WERI-Rb-1 (cell line): ENCODE measurements around the gene EXOC8.
A peak's percentile ranks its signal among the peaks of the same experiment; 100 is the strongest.

ENCODE experiments used
- DNase-seq: peaks from one replicate; pipeline ENCODE4 v3.0.0-alpha.2; 2020
- H3K27ac ChIP-seq: fragments of 250-450 bp; sonication (Bioruptor Pico); 2 replicates; pipeline ENCODE4 v1.5.1; 2020; ENCODE audit warnings: mild to moderate bottlenecking, moderate library complexity
- H3K27me3 ChIP-seq: fragments of 250-450 bp; sonication (Bioruptor Pico); 2 replicates; pipeline ENCODE4 v1.5.1; 2021; ENCODE audit warnings: mild to moderate bottlenecking, low read depth, moderate library complexity; ENCODE audit not compliant: insufficient read depth, severe bottlenecking
- H3K36me3 ChIP-seq: fragments of 250-450 bp; sonication (Bioruptor Pico); 2 replicates; pipeline ENCODE4 v1.5.1; 2020; ENCODE audit warnings: mild to moderate bottlenecking, moderate library complexity
- H3K4me3 ChIP-seq: 2 replicates; pipeline ENCODE4 v1.5.1; 2011; ENCODE audit warnings: low read depth, mild to moderate bottlenecking, control low read depth, low read length
- H3K9me3 ChIP-seq: fragments of 250-450 bp; sonication (Bioruptor Pico); 2 replicates; pipeline ENCODE4 v1.5.1; 2021; ENCODE audit warnings: mild to moderate bottlenecking, moderate library complexity; ENCODE audit not compliant: severe bottlenecking
- TF ChIP-seq, protein P1 (sequence below): IDR thresholded peaks from 2 replicates; pipeline ENCODE4 v1.5.1; 2011; ENCODE audit warnings: low read depth, mild to moderate bottlenecking, control low read depth, inconsistent platforms, low read length

The EXOC8 gene

DNA sequence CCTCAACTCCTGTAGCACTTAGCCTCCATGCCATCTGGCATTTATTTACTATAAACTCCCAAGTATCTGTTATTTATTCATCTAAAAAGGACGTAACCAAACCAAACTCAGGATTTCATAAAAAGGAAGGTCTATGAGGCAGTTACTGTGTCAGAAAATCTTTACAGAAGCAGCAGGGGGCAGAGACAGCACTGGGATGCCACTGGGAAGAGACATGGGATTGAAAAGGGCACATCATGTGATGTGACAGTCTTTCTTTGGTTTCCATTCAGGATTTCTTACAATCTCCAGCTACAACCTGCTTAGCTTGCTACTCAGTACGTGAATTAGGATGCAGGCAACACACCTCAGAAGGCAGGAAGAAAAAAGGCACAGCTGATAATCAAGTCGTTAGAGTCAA, 31.6 kb upstream of the EXOC8 start:
- TF ChIP-seq, protein P1, sequence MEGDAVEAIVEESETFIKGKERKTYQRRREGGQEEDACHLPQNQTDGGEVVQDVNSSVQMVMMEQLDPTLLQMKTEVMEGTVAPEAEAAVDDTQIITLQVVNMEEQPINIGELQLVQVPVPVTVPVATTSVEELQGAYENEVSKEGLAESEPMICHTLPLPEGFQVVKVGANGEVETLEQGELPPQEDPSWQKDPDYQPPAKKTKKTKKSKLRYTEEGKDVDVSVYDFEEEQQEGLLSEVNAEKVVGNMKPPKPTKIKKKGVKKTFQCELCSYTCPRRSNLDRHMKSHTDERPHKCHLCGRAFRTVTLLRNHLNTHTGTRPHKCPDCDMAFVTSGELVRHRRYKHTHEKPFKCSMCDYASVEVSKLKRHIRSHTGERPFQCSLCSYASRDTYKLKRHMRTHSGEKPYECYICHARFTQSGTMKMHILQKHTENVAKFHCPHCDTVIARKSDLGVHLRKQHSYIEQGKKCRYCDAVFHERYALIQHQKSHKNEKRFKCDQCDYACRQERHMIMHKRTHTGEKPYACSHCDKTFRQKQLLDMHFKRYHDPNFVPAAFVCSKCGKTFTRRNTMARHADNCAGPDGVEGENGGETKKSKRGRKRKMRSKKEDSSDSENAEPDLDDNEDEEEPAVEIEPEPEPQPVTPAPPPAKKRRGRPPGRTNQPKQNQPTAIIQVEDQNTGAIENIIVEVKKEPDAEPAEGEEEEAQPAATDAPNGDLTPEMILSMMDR: peak; percentile 9; the same call in 1 of the 2 replicates
- no peaks in the 10 kb centered on the region for H3K27me3 ChIP-seq
- no peak overlapping the region for H3K27ac ChIP-seq
- no peaks in the 10 kb centered on the region for H3K9me3 ChIP-seq
- no peak for DNase-seq
- no peaks in the 10 kb centered on the region for H3K36me3 ChIP-seq
- H3K4me3 ChIP-seq: no peak overlapping the region

DNA sequence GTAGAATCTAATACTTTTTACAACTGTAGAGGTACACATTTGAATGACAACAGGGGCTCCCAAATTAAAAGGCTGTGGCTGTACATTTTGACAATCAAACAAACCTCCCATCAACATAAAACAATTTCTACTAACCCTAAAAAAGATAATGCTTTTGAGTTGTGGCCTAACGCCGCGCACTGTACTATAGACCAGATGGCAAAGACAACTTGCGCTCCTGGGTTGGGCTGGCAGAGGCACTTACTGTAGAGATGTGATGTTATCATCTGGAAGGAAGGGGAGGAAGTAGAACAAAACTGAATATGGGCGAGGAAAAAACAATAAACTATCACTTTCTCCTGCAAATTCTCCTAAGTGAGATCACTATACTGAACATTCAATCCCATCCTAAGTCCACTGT, 26.5 kb upstream of the EXOC8 start:
- TF ChIP-seq, protein P1: no peak
- no peak for DNase-seq
- Histone ChIP-seq H3K27me3 (no peaks in the 10 kb centered on the region), H3K36me3 (no peaks in the 10 kb centered on the region; the same call in 1 of the 2 replicates), H3K4me3 (no peak overlapping the region), H3K27ac (no peak overlapping the region), H3K9me3 (no peaks in the 10 kb centered on the region)

DNA sequence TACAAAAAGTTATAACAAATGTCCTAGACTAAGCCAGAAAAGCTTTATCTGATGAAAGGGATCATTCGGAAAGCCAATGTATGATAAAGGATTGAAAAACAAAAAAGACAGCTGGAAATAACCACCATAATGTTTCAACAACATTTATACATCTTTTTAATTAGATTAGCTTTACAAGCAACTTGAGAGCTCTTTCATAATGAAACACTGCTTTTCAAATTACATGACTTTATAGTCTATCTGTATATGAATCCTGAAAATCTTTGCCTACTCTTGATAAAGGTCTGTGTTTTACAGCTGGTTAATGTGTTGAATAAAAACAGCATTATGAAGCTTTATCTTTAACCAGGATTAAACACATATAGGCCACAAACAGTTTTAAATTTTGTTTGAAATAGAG, 26.0 kb upstream of the EXOC8 start:
- H3K27ac ChIP-seq: no peak overlapping the region
- H3K27me3 ChIP-seq: no peaks in the 10 kb centered on the region
- H3K36me3 ChIP-seq: no peaks in the 10 kb centered on the region; the same call in 1 of the 2 replicates
- DNase-seq: no peak
- TF ChIP-seq, protein P1: no peak
- H3K9me3 ChIP-seq: no peaks in the 10 kb centered on the region
- H3K4me3 ChIP-seq: no peak overlapping the region

DNA sequence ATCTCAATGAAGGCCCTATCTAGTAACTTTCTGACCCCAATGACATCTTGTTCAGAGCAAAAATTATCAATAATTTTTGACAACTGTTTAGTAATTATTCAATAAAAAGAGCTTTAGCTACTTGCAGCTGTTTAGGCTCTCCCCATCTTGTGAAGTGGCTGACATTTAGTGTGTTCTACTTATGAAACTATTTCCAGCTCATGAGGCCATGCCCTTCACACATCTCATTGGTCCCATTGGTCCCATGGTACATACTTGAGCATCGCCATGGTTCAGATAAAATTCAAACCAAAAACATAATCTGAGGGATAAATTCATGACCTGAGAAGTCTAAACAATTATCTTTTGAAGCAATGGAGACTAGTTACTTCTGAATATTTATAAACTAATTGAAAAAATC, 24.7 kb upstream of the EXOC8 start:
- DNase-seq: no peak
- no peaks in the 10 kb centered on the region; the same call in 1 of the 2 replicates for H3K36me3 ChIP-seq

DNA sequence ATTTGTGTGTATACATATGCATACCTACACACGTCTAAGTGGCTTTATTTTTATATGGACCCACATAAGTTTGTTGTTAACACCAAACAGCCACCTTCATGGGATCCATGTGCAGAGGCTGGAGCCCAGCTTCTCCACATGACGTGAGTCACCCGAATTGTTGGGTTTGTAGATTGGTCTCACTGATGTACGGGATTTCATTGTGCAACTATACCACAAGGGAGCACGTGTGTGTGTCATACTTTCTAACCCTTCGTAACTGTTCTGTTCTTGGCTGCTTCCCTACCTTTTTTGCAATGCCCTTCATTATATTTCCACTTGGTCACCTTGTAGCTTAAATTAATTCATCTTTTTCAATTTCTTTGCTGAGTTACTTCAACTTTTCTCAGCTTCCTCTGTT, 21.5 kb upstream of the EXOC8 start:
- Histone ChIP-seq H3K9me3 (no peaks in the 10 kb centered on the region), H3K27me3 (no peaks in the 10 kb centered on the region), H3K27ac (no peak overlapping the region), H3K36me3 (no peaks in the 10 kb centered on the region; the same call in none of the 2 replicates), H3K4me3 (no peak overlapping the region)
- TF ChIP-seq, protein P1: no peak
- DNase-seq: no peak

More for the DNA sequence above, 24.7 kb upstream of the EXOC8 start:
- H3K27ac ChIP-seq: no peak overlapping the region
- TF ChIP-seq, protein P1: no peak
- H3K9me3 ChIP-seq: no peaks in the 10 kb centered on the region
- H3K27me3 ChIP-seq: no peaks in the 10 kb centered on the region
- no peak overlapping the region for H3K4me3 ChIP-seq

DNA sequence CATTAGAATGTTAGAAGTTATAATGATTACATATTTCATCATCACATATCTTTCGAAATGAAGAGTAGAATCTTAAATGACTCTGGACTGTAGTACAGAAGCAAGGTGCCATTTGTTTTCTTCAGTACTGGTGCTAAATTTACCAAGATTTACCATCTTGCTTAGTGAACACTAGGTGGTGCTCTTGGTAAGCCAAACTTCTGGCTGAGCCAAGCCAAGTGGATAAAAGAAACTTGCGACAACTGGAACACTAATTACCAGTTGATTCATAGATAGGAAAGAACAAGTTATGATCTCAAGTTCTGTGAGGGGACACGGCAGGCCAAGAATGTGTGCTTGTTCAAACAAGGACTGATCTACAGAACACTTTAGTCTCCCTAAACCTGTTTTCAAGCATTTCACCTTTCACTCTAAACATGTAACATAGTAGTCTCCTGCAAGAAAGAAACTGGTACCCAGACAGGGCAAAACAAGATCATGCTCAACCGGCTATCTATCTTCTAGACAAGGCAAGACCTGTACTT, 20.2 kb upstream of the EXOC8 start:
- Histone ChIP-seq H3K9me3 (no peaks in the 10 kb centered on the region), H3K27me3 (no peaks in the 10 kb centered on the region), H3K36me3 (peaks cover 3% of the 10 kb centered on the region), H3K4me3 (no peak overlapping the region), H3K27ac (no peak overlapping the region)
- peak; percentile 31 for DNase-seq
- TF ChIP-seq, protein P1: peak; percentile 65
